Astrocyte of the hippocampus (primary cell): ENCODE results near the gene UNG.
"Not testable (repeated sequence)": the region's sequence is repeated elsewhere in the genome, so short reads cannot be mapped to it uniquely, and the experiment has no call there.

Experiments used
- DNase-seq: peaks from one replicate; pipeline ENCODE4 v3.0.0; 2011; ENCODE audit warnings: low read depth, low spot score

UNG gene

DNA sequence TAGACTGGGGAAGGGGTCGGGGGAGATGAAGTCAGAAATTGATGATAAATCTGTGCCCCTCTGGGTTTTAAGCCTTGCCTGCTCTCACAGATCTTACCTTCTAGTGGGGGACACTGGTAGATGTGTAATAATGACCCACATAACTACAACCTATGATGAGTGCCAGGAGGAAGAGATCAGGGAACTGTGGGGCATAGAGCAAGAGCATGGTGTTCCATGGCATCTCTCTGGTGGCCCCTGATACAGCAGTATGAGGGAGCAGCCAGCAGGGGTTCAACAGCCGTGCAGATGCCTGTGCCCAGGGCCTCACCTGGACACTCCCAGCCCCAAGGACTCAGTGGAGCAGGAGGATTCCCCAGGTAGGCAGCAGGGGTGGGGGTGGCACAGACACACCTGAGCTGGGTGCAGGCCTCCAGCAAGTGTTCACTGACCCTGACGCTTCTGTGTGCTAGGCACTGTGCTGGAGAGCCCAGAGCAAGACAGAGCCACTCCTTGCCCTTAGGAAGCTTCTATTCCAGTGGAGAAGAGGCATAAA is 24.0 kb downstream of the UNG start:
- DNase-seq: no peak

DNA sequence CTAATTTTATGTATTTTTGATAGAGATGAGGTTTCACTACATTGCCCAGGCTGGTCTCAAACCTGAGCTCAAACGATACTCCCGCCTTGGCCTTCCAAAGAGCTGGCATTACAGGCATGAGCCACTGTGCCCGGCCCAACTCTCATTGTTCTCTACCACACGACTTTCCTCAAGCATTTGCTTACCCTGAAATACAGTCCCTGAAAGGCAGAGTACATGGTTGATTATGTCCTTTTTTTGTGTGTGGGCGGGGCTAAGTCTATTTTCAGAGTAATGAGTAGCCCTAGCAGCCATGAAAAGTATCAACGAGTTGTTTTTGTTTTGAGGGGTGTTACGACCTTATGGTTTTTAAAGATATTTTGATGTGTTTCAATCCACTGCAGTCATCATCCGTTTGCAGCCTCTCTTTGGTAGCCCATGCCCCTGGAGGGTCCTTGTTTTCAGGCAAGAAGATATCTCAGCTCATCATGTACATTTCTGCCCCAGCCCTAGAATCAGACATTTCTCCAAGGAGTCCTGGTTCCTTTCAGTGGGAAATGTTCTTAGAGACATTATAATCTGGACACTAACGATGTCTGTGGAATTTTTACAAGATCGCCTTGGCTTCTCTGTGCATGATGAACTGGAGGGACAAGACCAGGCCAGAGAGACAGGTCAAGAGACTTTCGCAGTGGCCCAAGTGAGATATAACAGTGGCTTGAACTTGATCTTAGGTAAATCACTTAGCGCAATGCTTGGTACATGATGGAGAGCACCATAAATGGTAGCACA is 27.7 kb downstream of the UNG start:
- DNase-seq: no peak

GRCh38 chr12:109125791-109126190 is 28.4 kb downstream of the UNG start:
- DNase-seq: no peak

GRCh38 chr12:109126784-109127183 is 29.4 kb downstream of the UNG start:
- DNase-seq: no peak

DNA sequence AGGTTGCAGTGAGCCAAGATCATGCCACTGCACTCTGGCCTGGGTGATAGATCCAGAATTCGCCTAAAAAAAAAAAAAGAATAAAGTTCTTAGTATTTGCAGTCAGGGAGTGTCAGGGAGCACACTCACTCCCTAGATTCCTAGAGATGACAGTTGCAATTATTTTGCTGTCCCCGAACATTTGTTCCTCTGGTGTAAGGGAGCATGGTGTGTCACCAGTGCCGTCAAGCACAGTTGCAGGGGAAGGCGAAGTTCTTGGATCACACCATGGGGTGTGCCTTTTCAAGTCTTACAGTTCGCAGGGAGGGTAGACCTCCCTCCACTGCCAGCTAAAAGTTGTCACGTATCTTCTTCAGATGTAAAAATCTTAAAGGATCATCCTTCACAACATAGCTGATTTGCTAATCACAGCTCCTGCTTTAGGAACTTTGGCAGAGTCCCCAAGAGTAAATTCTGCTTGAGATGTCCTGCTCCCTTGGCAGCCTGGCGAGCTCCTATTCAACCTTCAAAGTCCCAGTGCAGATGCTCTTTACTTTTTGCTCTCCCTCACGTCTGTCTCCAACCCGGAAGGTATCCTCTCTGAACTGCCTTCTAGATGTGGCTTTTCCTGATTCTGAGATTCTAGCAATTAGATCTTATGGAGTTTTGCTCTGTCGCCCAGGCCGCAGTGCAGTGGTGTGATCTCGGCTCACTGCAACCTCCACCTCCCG is 30.3 kb downstream of the UNG start:
- no peak for DNase-seq

GRCh38 chr12:109130297-109131153 is 33.1 kb downstream of the UNG start:
- no peak for DNase-seq

DNA sequence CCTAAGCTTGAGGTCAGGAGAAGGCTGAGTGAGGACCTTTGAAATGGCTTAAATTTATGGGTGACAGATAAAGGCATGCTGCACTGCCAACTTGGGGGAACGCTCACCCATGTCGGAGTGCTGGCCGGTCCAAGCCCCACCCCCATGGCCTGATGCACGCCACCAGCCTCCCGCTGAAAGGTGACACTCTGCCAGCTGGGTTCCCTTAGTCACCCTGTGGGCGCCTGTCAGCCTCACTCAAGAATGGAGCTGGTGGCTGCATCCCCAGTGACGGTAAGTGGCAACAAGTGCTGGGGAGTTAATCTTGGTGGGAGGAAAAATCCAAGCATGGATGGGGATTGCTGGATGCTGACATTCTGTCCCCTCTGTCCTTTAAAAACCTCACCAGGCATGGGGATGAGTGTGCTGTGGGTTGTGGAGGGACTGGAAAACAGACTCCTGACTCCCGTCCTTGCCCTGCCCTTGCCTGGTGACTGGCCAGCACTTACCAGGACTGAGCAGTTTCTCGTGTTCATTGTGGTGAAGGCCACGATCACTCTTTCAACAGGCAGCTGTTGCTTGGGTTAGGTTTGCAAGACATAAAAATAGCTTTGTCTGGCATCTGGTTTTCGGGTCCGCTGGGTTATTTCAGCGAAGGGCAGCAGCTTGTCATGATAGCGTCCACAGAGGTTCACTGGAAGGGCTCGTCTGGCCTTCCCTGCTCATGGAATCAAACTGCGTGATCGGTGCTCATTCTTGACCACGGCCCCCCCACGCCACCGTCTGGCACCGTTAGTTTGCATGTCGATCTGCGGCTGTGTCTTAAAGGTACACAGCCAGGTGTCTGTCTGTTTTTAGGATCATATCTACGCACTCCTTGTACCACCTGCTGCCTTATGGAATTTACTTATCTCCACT is 34.0 kb downstream of the UNG start:
- DNase-seq: peak; percentile 24

GRCh38 chr12:109134186-109134917 is 37.0 kb downstream of the UNG start:
- no peak for DNase-seq

DNA sequence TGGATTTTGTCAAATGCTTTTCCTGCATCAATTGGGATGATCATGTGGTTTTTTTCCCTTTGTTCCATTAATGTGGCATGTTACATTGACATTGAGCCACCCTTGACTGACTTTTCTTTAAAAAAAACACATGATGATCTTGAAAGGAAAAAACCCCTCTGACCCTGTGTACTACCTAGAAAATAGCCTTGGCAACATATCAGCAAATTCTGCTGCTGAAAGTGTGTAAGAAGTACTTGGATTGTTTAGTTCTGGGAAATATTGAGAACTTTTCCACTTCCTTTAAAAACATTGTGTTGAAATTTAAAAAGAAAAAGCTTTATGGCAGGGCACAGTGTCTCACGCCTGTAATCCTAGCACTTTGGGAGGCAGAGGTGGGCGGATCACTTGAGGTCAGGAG is 39.7 kb downstream of the UNG start:
- no peak for DNase-seq

DNA sequence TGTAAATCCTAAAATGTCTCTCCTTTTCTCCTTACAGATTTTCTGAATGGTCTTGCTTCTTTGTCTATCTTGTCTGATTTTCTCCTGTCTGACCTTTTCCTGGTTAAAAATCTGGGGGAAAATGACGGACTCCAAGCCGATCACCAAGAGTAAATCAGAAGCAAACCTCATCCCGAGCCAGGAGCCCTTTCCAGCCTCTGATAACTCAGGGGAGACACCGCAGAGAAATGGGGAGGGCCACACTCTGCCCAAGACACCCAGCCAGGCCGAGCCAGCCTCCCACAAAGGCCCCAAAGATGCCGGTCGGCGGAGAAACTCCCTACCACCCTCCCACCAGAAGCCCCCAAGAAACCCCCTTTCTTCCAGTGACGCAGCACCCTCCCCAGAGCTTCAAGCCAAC is 42.0 kb downstream of the UNG start:
- no peak for DNase-seq

- no peak for DNase-seq
Measured at GRCh38 chr12:109139791-109140190, 42.4 kb downstream of the UNG start.

GRCh38 chr12:109140560-109140959 is 43.2 kb downstream of the UNG start:
- no peak for DNase-seq

DNA sequence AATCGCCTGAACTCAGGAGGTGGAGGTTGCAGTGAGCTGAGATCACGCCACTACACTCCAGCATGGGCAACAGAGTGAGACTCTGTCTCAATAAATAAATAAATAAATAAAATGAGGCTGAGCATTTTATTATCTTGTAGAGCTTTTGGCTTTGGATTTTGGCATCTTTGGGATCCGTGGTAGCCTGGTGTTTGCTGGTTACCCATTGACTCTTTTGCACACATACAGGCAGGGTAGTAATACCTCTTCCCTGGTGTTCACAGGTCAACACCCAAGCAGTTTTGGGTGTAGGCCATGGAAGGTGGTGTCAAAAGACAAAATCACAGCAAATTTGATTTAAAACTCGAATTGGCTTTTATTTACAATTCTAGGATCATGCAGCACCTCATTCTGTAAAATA is 46.8 kb downstream of the UNG start:
- no peak for DNase-seq

DNA sequence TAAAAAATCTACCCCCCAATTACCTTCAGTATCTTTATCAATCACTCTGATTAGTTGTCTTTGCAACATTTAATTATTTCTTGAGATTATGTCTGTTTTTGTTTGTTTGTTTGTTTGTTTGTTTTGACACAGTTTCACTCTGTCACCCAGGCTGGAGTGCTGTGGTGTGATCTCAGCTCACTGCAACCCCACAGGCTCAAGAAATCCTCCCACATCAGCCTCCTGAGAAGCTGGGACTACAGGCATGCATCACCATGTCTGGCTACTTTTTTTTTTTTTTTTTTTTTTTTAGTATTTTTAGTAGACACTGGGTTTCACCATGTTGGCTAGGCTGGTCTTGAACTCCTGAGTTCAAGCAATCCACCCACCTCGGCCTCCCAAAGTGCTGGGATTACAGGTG is 49.7 kb downstream of the UNG start:
- not testable (repeated sequence) for DNase-seq

GRCh38 chr12:109147954-109148353 is 50.6 kb downstream of the UNG start:
- peak; percentile 53 for DNase-seq

GRCh38 chr12:109150124-109150640 is 52.8 kb downstream of the UNG start:
- no peak for DNase-seq

DNA sequence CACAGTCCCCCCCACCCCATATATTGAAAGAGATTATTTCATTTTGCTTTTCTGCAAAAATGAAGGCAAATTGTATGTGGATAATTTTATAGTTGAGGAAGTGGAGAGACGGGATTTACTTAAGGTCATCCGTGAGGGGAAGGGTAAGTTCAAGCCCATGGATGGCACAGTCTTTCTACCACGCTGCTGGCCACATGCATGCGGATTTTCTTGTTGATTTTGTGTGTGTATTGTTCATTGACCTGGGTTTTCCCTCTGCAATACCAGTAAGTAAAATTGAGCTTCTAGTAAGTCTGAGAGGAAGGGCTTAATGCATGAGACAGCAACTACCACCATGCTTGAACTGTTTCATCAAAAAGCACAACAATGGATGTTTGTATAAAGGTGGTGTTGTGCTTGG is 54.1 kb downstream of the UNG start:
- DNase-seq: no peak

- no peak for DNase-seq
Measured at GRCh38 chr12:109153821-109154441, 56.5 kb downstream of the UNG start.
